ENCODE results near the gene KCNK6.

The KCNK6 gene

DNA sequence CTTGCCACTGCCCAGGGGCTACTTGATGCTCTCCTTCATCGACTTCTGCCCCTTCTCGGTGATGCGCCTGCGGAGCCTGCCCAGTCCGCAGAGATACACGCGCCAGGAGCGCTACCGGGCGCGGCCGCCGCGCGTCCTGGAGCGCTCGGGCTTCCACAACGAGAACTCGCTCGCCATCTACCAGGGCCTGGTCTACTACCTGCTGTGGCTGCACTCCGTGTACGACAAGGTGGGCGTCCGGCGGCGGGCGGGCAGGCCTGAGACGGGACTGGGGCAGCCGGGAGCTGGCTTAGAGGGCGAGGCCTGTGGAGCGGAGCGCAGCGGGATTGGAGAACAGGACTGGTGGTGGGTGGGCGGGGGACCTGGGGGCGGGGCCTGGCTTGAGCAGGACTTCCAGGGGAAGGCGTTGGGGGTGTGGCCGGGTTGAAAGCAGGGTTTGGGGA is 42.0 kb downstream of the KCNK6 start:
- peak; percentile 90 for DNase-seq (ENCODE audit: low read depth, low spot score)

DNA sequence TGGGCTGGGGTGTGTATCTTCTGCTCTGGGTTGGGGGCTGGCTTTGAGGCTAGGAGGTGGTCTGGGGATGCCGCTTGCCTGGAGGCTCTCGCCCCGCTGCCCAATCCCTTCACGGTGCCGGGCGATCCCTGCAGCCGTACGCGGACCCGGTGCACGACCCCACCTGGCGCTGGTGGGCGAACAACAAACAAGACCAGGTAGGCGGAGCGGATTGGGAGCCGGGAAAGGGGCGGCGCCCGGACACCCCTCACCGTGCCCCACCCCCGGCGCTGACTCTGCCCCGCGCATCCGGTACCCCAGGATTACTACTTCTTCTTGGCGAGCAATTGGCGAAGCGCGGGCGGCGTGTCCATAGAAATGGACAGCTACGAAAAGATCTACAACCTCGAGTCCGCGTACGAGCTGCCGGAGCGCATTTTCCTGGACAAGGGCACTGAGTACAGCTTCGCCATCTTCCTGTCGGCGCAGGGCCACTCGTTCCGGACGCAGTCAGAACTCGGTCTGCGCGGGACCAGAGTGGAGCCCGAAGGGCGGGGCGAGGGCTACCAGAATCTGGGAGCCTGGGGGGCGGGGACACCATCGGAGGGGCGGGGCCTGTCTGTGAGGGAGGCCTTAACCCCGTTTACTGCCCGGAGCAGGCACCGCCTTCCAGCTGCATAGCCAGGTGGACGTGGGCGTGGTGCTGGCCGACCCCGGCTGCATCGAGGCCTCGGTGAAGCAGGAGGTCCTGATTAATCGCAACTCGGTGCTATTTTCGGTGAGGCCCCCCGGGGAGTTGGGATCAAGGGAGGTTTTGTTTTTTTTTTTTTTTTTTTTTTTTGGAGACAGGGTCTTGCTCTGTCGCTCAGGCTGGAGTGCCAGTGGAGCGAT is 42.7 kb downstream of the KCNK6 start:
- DNase-seq (ENCODE audit: low read depth, low spot score), result peak; percentile 89

DNA sequence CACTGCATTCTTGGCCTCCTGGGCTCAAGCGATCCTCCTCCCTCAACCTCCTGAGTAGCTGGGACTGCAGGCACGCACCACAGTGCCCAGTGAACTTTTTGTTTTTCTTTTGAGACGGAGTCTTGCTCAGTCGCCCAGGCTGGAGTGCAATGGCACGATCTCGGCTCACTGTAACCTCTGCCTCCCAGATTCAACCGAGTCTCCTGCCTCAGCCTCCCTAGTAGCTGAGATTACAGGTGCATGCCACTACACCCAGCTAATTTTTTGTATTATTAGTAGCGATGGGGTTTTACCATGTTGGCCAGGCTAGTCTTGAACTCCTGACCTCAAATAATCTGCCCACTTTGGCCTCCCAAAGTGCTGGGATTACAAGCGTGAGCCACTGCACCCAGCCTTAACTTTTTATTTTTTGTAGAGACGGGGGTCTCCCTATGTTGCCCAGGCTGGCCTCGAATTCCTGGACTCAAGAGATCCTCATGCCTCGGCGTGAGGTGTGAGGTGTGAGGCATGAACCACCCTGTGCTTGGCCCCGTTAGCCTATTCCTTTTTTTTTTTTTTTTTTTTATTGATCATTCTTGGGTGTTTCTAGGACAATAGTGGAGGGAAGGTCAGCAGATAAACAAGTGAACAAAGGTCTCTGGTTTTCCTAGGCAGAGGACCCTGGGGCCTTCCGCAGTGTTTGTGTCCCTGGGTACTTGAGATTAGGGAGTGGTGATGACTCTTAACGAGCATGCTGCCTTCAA is 43.5 kb downstream of the KCNK6 start:
- peak; percentile 22 for DNase-seq (ENCODE audit: low read depth, low spot score)

DNA sequence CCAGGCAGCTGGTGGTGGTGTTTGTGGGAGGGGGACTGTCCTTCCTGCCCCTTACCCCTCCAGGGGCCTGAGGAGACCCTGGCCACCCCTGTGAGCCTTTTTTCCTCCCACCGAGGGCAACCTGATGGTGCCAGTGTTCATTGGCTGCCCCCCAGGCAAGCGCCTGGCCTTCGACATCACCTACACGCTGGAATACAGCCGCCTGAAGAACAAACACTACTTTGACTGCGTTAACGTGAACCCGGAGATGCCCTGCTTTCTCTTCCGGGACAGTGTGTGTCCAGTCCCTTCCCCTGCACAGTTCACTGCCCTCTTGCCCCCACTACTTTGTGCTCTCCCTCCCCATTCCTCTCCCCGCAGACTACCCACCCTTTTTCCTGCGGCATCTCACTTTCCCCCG is 47.4 kb downstream of the KCNK6 start:
- DNase-seq (ENCODE audit: low read depth, low spot score), result no peak

- no peak for DNase-seq (ENCODE audit: low read depth, low spot score)
Observed at GRCh38 chr19:38369584-38369983, 49.9 kb downstream of the KCNK6 start.

DNA sequence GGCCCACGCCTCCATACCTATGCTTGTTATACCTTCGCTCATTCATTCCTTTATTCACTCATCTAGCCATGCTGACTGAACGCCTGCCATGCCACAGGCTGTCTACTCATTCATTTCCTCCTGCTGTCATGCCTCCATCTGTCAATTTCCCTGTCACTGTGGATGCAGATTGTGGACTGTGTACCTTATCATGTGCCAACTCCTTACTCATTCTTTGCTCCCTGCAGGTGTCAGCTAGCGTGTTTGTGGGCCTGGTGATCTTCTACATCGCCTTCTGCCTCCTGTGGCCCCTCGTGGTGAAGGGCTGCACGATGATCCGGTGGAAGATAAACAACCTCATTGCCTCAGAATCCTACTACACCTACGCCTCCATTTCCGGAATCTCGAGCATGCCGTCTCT is 50.7 kb downstream of the KCNK6 start:
- DNase-seq (ENCODE audit: low read depth, low spot score), result no peak

- no peak for DNase-seq (ENCODE audit: low read depth, low spot score)
Observed at GRCh38 chr19:38371081-38371480, 51.4 kb downstream of the KCNK6 start.

- no peak for DNase-seq (ENCODE audit: low read depth, low spot score)
Observed at GRCh38 chr19:38373907-38374331, 54.3 kb downstream of the KCNK6 start.

DNA sequence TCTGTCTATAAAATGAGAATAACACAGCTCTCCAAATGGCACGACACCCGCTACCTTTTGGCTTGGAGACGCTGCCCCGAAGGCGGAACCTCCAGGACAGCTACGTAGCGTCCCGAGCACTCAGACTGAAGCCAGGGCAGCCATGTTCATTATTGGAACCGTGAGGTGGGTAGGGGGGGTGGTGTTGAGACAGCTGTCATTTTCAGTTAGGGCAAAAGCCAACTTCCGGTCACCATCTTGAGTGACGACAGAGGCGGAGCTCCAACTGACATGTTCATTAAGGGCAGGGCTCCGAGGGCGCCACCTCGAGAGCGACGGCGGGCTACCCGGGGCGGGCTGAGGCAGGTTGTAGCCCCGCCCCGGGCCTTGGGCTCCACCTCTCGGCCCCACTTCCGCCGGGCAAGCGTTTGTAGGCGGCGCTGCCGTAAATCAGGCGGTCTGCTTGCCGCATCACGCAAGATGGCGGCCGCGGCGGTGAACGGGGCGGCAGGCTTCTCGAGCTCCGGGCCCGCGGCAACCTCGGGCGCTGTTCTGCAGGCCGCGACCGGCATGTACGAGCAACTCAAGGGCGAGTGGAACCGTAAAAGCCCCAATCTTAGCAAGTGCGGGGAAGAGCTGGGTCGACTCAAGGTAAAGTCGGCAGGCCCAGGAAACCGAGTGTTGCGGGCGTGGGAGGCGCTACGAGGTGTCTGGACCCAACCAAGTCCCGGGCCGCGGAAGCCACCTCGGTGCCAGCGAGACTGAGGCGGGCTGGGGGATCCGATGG is 54.9 kb downstream of the KCNK6 start, which contains the start of gene PSMD8:
TSS of gene PSMD8 (plus strand) at position 240 of the 766 bp plus-strand sequence. CDS start at position 271, 31 bp downstream.
- DNase-seq (ENCODE audit: low read depth, low spot score), result peak; percentile 100

GRCh38 chr19:38375098-38375493 is 55.5 kb downstream of the KCNK6 start:
- no peak for DNase-seq (ENCODE audit: low read depth, low spot score)

DNA sequence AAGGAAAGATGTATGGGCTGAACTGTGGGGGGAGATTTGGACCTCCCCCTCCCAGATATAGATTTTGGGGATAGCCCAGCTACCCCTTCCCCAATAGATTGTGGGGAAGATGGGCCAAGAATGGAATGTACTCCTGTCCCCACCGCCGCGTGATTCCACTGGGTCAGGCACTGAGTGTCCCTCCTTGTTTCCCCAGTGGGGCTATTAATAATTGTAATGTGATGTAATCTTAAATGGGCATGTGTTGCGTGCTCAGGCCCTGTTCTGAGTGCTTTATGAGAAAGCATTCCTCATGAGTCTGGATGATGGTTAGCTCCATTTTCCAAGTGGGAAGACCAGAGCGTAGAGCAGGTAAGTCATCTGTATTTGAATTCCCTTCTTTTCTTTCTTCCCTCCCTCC is 56.1 kb downstream of the KCNK6 start:
- no peak for DNase-seq (ENCODE audit: low read depth, low spot score)

DNA sequence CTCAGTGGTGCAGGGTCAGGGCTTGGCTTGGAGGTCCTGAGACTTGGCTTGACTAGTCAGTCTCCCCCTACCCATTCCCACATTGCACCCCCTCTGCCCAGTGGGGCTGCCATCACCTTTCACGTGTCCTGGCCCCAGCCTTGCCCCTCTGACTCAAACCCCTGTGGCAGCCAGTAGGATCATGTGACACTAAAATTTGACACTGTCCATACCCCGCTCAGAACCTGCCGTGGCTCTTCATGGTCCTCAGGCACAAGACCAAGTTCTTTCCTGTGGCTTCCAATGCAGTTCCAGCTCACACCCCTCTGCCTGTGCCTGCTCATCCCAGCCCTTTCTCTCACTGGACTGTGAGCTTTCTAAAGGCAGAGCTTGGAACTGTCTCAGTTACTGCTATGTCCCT is 56.9 kb downstream of the KCNK6 start:
- no peak for DNase-seq (ENCODE audit: low read depth, low spot score)

- DNase-seq (ENCODE audit: low read depth, low spot score), result no peak
Observed at GRCh38 chr19:38377052-38377451, 57.4 kb downstream of the KCNK6 start.

DNA sequence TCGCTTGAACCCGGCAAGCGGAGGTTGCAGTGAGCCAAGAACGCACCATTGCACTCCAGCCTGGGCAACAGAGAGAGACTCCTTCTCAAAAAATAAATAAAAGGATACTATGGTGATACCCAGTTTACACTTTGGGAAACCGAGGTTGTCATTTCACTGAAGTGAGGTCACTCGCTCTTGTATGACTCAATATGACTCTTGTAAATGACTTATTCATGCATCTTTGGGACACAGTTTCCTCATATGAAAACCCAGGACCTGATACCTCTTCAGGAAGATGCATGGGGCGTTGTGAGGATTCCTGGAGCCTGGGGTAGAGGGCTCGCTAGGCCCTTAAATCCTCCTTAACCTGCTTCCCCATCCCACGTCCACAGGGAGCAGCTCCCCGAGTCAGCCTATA is 59.2 kb downstream of the KCNK6 start:
- DNase-seq (ENCODE audit: low read depth, low spot score), result no peak

DNA sequence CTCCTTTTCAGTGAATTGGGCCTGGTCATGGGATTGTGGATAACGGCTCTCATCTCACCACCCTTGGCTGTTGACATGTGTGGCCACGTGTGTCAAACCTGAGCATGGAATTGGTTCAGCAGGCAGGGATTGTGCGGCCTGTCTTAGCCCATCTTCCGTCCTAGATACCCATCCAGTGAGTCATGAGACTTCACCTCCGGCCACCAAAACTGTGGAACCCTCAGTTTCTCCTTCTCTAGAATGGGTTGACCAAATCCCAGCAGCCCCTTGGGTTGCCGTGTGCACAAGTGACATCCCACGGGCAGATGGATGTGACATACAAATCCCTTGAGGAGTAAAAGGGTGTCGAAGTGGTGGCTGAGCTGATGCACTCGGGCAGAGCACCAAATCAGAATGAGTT is 61.5 kb downstream of the KCNK6 start:
- DNase-seq (ENCODE audit: low read depth, low spot score), result no peak

Data from ELF-1 (cell line).